Pons (tissue), 1 donor: ENCODE data around the gene CNN3.

Experiments used
- DNase-seq: peaks from one replicate; pipeline ENCODE4 v3.0.0-alpha.2; 2016; ENCODE audit warnings: low spot score

The CNN3 gene

DNA sequence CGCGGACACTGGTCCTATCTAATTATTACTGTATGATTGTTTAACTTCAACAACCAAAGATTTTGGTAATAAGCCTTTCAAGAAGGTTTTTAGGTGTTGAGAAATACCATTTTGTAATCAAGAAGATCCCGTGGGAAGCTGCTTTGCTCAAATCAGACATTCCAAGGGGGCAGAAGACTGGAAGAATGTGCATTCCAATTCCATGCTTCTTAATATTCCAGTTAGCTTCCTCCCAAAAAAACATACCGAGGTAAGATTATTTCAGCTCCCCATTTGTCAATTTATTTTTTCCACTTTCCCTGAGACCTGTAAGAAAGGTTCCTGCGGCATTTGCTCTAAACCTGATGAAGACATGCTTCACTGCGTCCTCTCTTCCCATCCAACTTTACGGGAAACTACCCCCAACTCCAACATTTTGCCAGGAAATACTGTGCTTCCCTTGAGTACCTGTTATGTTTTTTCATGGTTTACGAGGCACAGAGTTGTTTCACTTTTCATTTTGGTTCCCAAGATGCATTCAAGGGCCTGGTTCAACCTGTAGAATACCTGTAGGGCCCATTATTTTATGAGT is 4.1 kb downstream of the CNN3 start:
- no peak for DNase-seq

- DNase-seq: no peak
These were observed 4.9 kb downstream of the CNN3 start for GRCh38 chr1:94921977-94922376.

GRCh38 chr1:94920061-94920460 is 6.8 kb downstream of the CNN3 start:
- DNase-seq: no peak

- no peak for DNase-seq
These were observed 7.5 kb downstream of the CNN3 start for GRCh38 chr1:94919241-94920030.

DNA sequence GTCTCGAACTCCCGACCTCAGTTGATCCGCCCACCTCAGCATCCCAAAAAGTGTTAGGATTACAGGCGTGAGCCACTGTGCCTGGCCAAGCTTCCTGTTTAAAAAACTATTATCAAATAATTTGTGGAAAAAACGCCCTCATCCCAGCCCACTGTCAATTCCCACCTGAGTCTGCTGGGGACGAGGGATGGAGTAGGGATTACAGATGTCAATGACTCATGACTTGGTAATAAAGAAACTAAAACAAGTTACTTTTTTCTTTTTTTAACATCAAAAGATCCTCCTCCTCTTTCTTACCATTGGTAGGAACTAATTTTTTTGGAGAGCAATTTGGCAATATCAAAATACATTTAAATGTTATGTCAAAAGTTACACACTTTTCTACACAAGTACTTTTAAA is 9.7 kb downstream of the CNN3 start:
- no peak for DNase-seq

DNA sequence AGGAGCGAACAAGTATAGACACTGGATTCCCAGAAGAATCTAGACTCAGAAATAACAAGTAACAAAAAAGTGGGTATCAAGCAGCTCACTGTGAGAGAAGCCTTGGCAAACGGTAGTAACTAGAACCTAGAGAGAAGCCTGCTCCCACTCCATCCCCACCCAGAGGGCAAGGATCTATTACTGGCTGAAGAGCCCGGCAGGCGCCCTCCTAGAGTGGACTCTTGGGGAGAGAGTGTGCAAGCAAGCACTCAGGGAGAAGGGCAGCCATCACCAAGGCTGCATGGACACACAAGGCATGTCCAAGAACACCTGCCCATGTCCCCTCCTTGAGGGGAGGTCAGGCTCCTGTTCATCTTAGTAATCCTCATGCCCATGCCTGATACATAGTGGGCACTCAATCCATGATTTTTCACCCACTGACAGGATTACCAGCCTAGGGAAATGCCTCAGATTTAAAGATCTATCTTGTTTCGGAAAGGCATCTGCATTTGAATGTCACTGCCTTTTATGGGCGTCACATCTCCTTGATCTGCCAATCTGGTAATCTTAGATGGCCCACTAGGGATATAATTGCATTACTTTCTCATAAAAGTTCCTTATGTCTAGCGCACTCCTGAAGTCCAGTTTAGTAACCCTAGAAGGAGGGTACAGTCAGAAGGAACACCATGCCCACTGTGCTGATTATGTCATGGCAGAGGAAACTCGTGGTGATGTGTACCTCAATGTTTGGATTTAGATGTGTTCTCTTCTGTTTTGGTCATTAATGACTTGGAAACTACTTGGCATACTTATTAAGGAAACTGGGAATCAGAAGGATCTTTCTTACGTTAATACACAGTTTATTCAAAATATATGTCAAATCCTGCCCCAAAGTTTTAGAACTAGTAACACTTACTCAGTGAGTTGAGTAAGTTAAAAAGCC is 14.4 kb downstream of the CNN3 start:
- no peak for DNase-seq

GRCh38 chr1:94909486-94909885 is 17.4 kb downstream of the CNN3 start:
- DNase-seq: no peak

- no peak for DNase-seq
These were observed 17.9 kb downstream of the CNN3 start for GRCh38 chr1:94908965-94909364.

DNA sequence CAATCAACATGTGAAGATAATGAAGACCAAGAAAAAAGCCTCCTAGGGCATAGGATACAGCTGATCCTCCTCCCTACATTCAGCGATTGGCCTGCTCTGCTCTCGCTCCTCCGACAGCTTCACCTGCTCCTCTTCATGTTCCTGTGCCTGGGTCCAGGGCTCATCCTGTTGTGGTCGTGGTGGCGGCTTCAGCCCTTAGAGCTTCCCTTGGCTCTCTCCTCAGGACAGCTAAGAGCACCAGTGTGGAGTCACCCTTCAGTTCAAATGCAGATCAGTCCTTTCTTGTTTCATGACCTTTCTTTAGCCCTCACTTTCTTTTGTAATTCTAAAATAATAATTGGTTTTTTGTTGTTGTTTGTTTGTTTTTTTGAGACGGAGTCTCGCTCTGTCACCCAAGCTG is 18.7 kb downstream of the CNN3 start:
- no peak for DNase-seq

DNA sequence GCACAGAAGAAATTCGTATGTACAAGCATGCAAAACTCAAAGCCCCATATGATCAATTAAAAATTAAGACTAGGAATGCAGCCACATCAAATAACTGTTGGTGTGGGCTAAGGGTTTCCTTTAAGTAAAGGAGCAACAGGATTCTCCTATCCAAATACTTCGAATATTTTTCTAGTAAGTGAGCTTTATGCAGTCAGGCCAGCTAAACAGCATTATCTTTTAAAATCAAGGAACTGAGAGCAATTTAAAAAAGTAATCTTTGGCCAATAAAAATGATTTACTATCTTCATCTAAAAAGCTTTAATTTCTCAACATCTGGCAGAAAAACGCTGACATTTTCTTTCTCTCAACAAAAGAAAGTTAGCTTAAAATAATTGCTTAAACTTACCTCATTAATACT is 19.8 kb downstream of the CNN3 start:
- no peak for DNase-seq

GRCh38 chr1:94906382-94906781 is 20.5 kb downstream of the CNN3 start:
- DNase-seq: no peak

GRCh38 chr1:94905207-94905606 is 21.7 kb downstream of the CNN3 start:
- no peak for DNase-seq

- no peak for DNase-seq
These were observed 23.5 kb downstream of the CNN3 start for GRCh38 chr1:94903280-94904009.

GRCh38 chr1:94901841-94902240 is 25.1 kb downstream of the CNN3 start:
- no peak for DNase-seq

DNA sequence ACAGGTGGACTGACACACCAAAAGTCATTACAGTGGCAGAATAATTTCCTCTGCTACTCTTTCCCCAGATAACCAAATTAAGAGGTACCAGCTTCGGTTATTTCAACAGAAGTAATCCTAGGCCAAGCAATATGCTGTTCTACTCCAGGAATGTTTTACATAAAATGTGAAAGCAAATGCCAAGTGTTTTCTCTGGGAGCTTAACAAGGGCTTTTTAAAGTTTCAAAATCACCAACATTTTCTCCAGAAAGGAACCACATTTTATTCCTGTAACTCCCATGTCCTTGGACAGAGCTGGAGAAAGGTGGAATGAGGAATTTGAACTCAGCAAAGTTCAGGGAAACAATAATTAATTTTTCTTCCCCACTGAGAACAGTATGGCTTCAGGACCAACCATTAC is 27.2 kb downstream of the CNN3 start:
- no peak for DNase-seq

DNA sequence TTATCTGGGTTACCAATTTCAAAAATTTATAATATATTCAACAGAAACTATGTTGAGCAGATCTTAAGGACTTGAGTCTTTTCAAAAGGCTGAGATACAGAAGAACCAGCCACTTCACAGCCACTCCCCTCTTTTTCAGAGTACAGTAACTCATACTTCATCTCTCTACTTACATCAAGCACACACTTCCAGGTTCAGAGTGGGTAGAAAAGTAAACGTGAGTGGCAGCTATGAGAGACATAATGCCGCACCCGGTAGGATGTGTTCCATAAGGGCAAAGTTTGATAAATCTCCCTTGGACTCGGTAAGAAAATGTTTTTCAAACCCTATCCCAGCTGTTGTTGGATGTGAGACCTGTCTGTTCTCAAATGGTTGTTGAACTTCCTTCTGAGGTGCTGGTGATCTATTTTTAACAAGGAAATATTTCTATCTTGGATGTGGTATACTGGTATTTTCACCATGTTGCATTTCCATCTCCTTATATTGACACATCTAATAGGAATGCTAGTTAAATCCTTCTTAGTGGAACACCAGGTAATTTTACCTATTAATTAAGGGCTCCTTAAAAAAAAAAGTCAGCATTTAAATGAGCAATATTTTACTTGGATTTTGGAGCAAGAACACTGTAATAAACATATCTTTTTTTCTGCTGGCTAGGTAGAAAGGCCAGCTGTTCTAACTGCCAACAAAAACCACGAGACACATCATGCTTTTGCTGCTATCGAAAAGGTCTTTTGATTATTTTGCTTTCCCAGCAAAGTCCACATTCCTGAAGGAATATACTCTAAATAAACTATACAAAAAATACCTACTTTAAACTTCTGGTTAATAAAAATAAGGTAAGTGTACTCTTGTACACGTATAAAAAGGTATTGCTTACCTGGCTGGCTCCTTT is 28.2 kb downstream of the CNN3 start:
- DNase-seq: no peak

GRCh38 chr1:94895518-94895917 is 31.4 kb downstream of the CNN3 start:
- no peak for DNase-seq

DNA sequence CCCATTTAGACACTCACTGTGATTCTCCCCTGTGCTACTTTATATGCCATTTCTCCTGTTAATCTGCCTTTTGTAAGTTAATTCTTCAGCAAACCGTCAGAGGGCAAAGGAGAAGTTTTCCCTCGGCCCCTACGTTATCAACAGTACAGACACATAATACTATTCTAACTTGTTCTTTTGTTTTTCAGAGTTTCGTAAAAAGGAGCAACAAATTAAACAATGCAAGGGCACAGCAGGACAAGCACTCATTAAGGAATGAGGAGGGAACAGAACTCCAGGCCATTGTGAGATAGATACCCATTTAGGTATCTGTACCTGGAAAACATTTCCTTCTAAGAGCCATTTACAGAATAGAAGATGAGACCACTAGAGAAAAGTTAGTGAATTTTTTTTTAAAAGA is 32.3 kb downstream of the CNN3 start:
- no peak for DNase-seq

DNA sequence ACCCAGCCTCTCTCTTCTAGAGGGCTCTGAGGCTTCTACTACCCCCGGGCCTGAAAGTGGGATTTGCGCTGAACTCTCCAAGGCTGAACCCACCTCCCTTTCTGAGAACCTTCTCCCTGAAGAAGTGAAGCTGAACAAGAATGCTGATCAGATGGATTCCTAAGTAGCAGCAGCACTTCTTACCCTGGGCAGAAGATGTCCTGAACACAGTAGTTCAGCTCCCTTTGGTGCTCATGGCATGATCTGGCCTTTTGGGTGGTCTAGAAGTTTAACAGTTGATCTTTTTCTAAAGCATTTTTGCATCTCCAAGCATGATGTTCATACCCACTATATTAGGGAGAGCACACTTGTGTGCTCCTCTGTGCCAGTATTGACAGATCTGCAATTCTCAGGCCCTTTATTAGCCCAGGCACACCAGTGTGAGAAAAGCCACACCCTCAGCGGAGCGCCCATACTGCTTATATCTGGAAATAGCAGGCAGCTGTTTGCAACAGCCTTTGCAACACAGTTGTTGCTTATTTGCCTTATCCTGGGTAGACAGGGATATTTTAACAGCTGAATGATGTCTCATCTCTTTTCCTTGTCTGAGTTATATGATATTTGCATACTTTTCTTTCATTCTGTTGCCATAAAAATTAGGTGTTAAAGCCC is 34.2 kb downstream of the CNN3 start:
- no peak for DNase-seq

DNA sequence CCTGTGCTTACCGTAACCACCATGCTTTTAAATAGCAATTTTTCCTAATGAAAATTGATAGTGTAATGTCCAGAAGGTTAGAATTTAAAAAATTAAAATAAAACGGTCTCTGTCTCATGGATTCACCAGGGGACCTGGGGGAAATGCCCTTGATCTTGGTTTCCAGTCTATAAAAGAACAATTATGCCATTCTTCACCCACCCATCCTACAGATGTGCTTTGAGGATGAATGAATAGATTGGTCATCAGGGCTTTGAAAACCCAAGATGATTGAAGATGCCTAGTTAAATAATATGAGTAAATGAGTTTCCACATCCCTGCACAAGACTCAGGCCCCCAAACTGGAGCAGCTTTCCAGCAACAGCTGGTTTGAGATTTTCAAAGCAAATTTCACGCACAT is 38.7 kb downstream of the CNN3 start:
- DNase-seq: no peak
